Measurements from ENCODE around the gene NEUROD2.

- TF ChIP-seq CTCF (IDR thresholded peaks at IDR 0.05) (no peak), POLR2A (IDR thresholded peaks at IDR 0.05) (no peak)
These were observed 6.6 kb downstream of the NEUROD2 start for GRCh38 chr17:39600997-39601597.
